Right lobe of liver (tissue), 4 donors: ENCODE data around the gene POFUT2.

Experiments
- POLR2A ChIP-seq: fragments of 450-650 bp; IDR thresholded peaks from one replicate; pipeline ENCODE4 v1.6.1; 2017; ENCODE audit warnings: antibody characterized with exemption, mild to moderate bottlenecking
- TF ChIP-seq, protein P1 (sequence below), 4 donors: fragments of 200-600 bp in 3 of 4; fragments of 450-650 bp in 1 of 4; IDR thresholded peaks; one replicate each; pipeline versions ENCODE4 v1.5.1 to v1.8.0; 2016 to 2022; ENCODE audit warnings: antibody characterized with exemption in 4 of 4, mild to moderate bottlenecking in 2 of 4
- donor health status: DM: no; HTN: no; CAD: no.
- donor health status: DM: no; HTN: no; CAD: no.
- donor health status: DM: no; HTN: yes; CAD: no.

DNA sequence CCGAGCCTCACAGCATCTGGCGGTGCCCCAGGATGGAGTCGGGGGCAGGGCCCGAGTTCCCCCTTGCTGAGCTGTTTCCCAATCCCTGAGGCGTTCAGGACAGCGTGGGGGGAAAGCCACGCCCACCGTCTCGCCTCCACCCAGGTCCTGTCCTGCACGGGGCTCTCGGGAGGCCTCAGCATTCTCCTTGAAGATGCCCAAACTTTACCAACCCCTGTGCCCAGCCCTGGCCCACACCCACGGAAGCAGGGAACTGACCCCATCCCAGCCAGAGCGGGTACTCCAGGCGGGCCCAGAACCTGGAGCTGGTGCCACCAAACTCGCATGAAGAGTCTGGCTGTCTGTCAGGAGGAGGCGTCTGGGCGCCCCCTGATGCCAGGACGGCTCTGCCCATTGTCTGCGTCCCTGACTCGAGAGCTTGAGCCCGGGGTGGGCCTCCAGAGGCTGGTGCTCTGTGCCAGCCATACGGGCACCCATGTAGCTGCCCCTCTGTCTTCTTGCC, 35.3 kb upstream of the POFUT2 start:
- TF ChIP-seq, protein P1, sequence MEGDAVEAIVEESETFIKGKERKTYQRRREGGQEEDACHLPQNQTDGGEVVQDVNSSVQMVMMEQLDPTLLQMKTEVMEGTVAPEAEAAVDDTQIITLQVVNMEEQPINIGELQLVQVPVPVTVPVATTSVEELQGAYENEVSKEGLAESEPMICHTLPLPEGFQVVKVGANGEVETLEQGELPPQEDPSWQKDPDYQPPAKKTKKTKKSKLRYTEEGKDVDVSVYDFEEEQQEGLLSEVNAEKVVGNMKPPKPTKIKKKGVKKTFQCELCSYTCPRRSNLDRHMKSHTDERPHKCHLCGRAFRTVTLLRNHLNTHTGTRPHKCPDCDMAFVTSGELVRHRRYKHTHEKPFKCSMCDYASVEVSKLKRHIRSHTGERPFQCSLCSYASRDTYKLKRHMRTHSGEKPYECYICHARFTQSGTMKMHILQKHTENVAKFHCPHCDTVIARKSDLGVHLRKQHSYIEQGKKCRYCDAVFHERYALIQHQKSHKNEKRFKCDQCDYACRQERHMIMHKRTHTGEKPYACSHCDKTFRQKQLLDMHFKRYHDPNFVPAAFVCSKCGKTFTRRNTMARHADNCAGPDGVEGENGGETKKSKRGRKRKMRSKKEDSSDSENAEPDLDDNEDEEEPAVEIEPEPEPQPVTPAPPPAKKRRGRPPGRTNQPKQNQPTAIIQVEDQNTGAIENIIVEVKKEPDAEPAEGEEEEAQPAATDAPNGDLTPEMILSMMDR (IDR thresholded peaks at IDR 0.05): no peak
- TF ChIP-seq POLR2A: no peak
